SK-N-MC (cell line): ENCODE results near the gene CGNL1.

Source experiments
- DNase-seq: peaks from one replicate; pipeline ENCODE4 v3.0.0-alpha.2; 2011; ENCODE audit warnings: low read depth, low spot score
- H3K27ac ChIP-seq: fragments of 200-600 bp; sonication (generic); 2 replicates; pipeline ENCODE4 v1.5.1; 2016; ENCODE audit warnings: mixed run types
- H3K36me3 ChIP-seq: fragments of 200-600 bp; sonication (generic); 2 replicates; pipeline ENCODE4 v1.6.1; 2017; ENCODE audit warnings: antibody characterized with exemption, low read length, mixed read lengths; ENCODE audit not compliant: insufficient read depth
- H3K4me3 ChIP-seq: fragments of 200-600 bp; sonication (generic); 2 replicates; pipeline ENCODE4 v1.5.1; 2016
- H3K9ac ChIP-seq: fragments of 200-600 bp; sonication (generic); 2 replicates; pipeline ENCODE4 v1.8.0; 2017; ENCODE audit warnings: mixed run types, mixed read lengths; ENCODE audit not compliant: insufficient read length
- H3K9me3 ChIP-seq: fragments of 200-600 bp; sonication (generic); 2 replicates; pipeline ENCODE4 v1.6.1; 2017; ENCODE audit warnings: low read depth, mild to moderate bottlenecking, antibody characterized with exemption, low read length, moderate library complexity, mixed read lengths
- EZH2 ChIP-seq: fragments of 200-600 bp; sonication (generic); IDR thresholded peaks from one replicate; pipeline ENCODE4 v1.6.1; 2017; ENCODE audit warnings: antibody characterized with exemption
- FOXP2 ChIP-seq: optimal IDR thresholded peaks from 2 replicates; pipeline ENCODE3; 2011; ENCODE audit warnings: mild to moderate bottlenecking, moderate library complexity; ENCODE audit not compliant: insufficient read depth; ENCODE audit errors: extremely low read length, control extremely low read depth
- POLR2AphosphoS5 ChIP-seq: IDR thresholded peaks from 2 replicates; pipeline ENCODE4 v1.6.1; 2012; ENCODE audit warnings: mild to moderate bottlenecking, low read depth, low read length, borderline replicate concordance

CGNL1 gene

DNA sequence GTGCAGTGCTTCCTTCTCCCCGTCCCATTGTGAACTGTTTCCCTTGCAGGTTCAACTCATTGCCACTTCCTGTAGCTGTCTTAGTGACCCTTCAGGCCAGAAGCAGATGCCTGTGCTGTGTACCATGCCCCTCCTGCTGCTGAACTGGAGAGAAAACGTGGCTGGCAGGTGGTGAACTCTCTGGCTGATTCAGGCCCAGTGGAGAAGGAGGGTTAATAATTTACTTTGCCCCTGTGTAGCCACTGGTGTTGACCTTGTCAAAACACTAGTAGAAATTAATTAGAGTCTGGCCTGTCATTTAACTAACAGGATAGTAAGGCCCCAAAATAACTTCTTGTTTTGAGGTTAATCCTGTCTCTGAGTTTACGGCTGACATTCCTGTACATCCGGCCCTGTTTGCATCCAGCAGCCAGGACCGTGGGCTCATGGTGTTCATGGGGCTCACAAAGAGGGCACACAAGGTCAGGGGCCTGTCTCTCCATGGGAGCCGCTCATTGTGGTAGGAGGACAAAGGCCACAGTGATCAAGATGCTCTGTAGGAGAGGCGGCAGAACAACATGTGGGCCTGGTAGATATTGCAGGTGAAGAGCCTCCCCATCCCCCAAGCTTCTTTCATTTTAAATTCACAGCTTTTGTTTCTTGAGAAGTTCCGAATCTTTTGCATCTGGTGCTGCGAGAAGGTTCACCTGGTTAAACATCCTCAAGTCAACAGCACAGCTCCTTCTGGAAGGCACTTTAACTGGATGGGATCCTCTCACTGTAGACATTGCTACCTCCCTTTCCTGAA lies 101.6 kb downstream of the CGNL1 start:
- Histone ChIP-seq H3K9me3 (no peaks in the 10 kb centered on the region), H3K27ac (no peak overlapping the region), H3K36me3 (no peaks in the 10 kb centered on the region), H3K4me3 (no peak overlapping the region), H3K9ac (no peak overlapping the region)
- no peak for TF ChIP-seq FOXP2
- DNase-seq: no peak

DNA sequence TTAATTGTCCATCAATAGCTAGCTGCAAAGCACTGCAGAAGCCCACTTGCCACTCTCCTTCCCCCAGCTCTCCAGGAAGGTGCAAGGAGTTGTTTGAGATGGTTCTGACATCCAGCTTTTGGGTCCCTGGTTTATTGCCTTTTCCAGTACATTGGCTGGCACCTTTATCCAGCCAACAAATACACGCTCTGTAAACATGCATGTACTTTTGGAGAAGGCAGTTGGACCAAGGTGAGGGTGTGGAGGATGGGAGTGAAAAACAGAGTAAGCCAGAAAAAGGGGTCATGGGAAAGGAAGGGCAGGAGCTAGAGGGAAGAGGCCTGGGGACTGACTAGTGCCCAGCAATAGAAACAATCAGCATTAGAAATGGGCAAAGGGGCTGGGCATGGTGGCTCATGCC lies 102.7 kb downstream of the CGNL1 start:
- no peak for TF ChIP-seq EZH2
- no peak for TF ChIP-seq POLR2AphosphoS5
- TF ChIP-seq FOXP2: no peak

DNA sequence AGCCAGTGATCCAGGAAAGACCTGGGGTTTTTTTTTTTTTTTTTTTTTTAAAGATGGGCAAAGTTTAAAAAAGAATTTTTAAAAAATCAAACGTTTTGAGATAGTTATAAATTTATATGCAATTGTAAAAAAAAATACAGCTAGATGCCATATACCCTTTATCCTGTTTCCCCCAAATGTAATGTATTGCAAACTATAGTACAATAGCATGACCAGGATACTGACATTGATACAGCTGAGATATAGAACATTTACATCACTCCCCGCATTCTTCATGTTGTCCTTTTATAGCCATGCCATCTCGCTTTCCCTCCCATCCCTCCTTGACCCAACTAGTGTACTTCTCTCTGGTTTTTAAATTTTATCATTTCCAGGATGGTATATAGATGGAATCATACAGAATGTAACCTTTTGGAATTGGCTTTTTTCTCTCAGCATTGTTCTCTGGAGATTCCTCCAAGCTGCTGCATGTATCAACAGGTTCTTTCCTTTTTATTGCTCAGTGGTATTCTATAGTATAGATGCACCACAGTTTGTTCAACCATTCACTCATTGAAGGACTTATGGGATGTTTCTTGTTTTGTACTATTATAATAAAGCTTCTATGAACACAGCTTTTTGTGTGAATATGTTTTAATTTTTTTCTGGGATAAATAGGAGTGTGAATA lies 104.9 kb downstream of the CGNL1 start:
- Histone ChIP-seq H3K9ac (no peak overlapping the region), H3K27ac (no peak overlapping the region), H3K4me3 (no peak overlapping the region), H3K9me3 (no peaks in the 10 kb centered on the region), H3K36me3 (no peaks in the 10 kb centered on the region)
- DNase-seq: no peak
- TF ChIP-seq EZH2 (no peak), FOXP2 (no peak), POLR2AphosphoS5 (no peak)

More for the DNA sequence above, 102.7 kb downstream of the CGNL1 start:
- H3K36me3 ChIP-seq: no peaks in the 10 kb centered on the region
- no peaks in the 10 kb centered on the region for H3K9me3 ChIP-seq
- H3K9ac ChIP-seq: no peak overlapping the region
- DNase-seq: no peak
- H3K27ac ChIP-seq: no peak overlapping the region
- no peak overlapping the region for H3K4me3 ChIP-seq

DNA sequence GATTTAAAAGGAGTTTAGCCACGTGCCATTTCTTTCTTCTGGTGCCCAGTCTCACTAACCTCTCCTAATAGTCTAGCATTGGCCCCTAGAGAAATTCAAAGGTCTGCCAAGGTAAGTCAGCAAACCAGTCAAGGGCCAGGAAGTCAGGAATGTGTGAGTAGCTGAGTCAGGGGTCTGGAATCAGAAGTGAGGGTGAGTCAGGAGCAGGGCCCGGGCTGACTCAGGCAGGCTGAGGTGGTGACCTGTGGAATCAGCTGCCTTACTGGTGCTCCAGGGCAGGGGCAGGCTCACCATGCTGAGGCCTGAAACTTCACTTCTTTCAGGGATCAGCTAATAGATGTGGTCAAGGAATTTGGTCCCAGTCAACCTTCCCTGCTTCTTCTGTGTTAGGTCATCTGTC lies 109.6 kb downstream of the CGNL1 start:
- Histone ChIP-seq H3K4me3 (no peak overlapping the region), H3K27ac (no peak overlapping the region), H3K9me3 (no peaks in the 10 kb centered on the region), H3K9ac (no peak overlapping the region), H3K36me3 (no peaks in the 10 kb centered on the region)
- TF ChIP-seq POLR2AphosphoS5: no peak
- no peak for TF ChIP-seq FOXP2
- no peak for TF ChIP-seq EZH2
- DNase-seq: no peak

GRCh38 chr15:57486833-57487232 lies 110.5 kb downstream of the CGNL1 start:
- DNase-seq: no peak
- no peak overlapping the region for H3K27ac ChIP-seq

GRCh38 chr15:57489122-57489521 lies 112.8 kb downstream of the CGNL1 start:
- H3K4me3 ChIP-seq: no peak overlapping the region
- no peak overlapping the region for H3K9ac ChIP-seq
- TF ChIP-seq EZH2: no peak
- no peak for TF ChIP-seq FOXP2
- TF ChIP-seq POLR2AphosphoS5: no peak
- DNase-seq: no peak
- H3K9me3 ChIP-seq: no peaks in the 10 kb centered on the region
- no peaks in the 10 kb centered on the region for H3K36me3 ChIP-seq
- no peak overlapping the region for H3K27ac ChIP-seq

More at GRCh38 chr15:57486833-57487232, 110.5 kb downstream of the CGNL1 start:
- H3K9me3 ChIP-seq: no peaks in the 10 kb centered on the region
- TF ChIP-seq POLR2AphosphoS5 (no peak), FOXP2 (no peak), EZH2 (no peak)
- H3K36me3 ChIP-seq: no peaks in the 10 kb centered on the region
- H3K4me3 ChIP-seq: no peak overlapping the region
- no peak overlapping the region for H3K9ac ChIP-seq

DNA sequence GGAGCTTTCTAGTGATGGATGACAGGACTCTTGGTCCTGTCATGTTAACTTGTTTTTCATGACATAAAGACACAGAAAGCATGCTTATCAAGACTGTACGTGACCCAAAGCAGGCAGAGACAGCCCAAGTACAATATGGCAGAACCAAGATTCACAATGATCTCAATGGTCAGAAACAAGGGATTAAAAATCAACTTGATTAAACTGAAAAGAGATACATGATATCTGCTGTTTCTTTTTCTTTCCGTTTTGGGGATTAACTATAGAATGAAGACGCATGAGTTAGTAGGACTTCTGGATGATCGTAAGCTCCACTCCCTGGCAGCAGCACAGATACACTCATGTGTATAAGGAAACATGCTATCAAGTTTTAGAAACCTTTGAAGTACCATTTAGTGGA lies 117.0 kb downstream of the CGNL1 start:
- no peaks in the 10 kb centered on the region for H3K36me3 ChIP-seq
- no peak overlapping the region for H3K9ac ChIP-seq
- no peak for TF ChIP-seq EZH2
- TF ChIP-seq FOXP2: no peak
- no peak for TF ChIP-seq POLR2AphosphoS5

DNA sequence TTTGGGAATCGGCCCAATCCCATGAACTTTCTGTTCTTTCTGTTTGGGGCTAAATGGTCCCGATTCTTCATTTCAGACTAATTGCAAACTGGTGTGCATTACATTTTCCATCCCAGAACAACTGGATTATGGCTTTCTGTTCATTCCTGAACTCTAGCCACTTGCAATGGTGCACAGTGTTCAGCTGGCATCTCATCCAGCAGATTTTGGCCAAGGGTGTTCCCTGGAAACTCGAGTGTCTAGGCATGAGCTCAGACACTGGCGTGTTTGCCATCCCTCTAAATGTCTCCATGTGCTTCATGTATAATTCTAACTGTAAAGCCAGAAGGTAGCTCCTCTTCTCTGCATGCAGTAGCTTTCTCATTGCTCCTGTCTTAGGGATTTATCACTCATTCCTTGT lies 118.3 kb downstream of the CGNL1 start:
- no peak for TF ChIP-seq EZH2
- no peak for TF ChIP-seq POLR2AphosphoS5
- TF ChIP-seq FOXP2: no peak
- Histone ChIP-seq H3K36me3 (no peaks in the 10 kb centered on the region), H3K27ac (no peak overlapping the region), H3K9me3 (no peaks in the 10 kb centered on the region), H3K4me3 (no peak overlapping the region), H3K9ac (no peak overlapping the region)
- DNase-seq: no peak

More for the DNA sequence above, 117.0 kb downstream of the CGNL1 start:
- no peaks in the 10 kb centered on the region for H3K9me3 ChIP-seq
- no peak overlapping the region for H3K27ac ChIP-seq
- no peak for DNase-seq
- no peak overlapping the region for H3K4me3 ChIP-seq
